Heart left ventricle (tissue), 13 donors: ENCODE measurements around the gene SLU7.

Experiments used
- CTCF ChIP-seq, 12 donors: fragments of 200-600 bp; sonication (generic) in 4 of 12; IDR thresholded peaks; one replicate each; pipeline versions ENCODE4 v1.5.0 to v1.8.0; 2018 to 2022; ENCODE audit warnings: antibody characterized with exemption in 12 of 12, mild to moderate bottlenecking in 5 of 12
- POLR2A ChIP-seq, 2 donors: fragments of 450-650 bp; IDR thresholded peaks; one replicate each; pipeline ENCODE4 v1.6.1; 2017; ENCODE audit warnings: antibody characterized with exemption in 2 of 2, mild to moderate bottlenecking in 2 of 2, moderate library complexity in 2 of 2
- donor health status: ischemic (EF 13 %, LVEDD 7.1; RV severe dilation, severe dysfunction).
- donor health status: DM: no; HTN: yes; CAD: no.
- donor health status: DM: no; HTN: no; CAD: no.
- donor health status: ischemic (EF 25% LVEDD 6.9; RV normal size, moderate dysfunction).
- donor health status: ischemic (EF 25% LVEDD 5.7; RV mildly dilated, moderate dysfunction).
- donor health status: ischemic (EF 35%, LVEDD 5.7; RV mildly dilated, moderate dysfunction).
- donor health status: nonischemic (EF 11% LVEDD 7.7; RV severe dilation, severe dysfunction).
- donor health status: DM: yes; HTN: yes; CAD: no.
- donor health status: PGD.
- donor health status: ischemic (EF 29% LVEDD 5.4; RV normal size, mild dysfunction).
- donor health status: nonischemic (EF 23%, LVEDD 6.1; RV moderate dilation, normal function).

- no peak for TF ChIP-seq CTCF (IDR thresholded peaks at IDR 0.05)
- no peak for TF ChIP-seq POLR2A (IDR thresholded peaks at IDR 0.05)
Observed at GRCh38 chr5:160458806-160459800, 40.2 kb upstream of the SLU7 start.
